ENCODE data around the gene FITM2. TPM values are rescaled to one million over a fixed set of nuclear protein-coding genes. Genes with fewer than 3 reads are reported as not detected.
"Not testable (repeated sequence)": the region's sequence is repeated elsewhere in the genome, so short reads cannot be mapped to it uniquely, and the experiment has no call there.

FITM2 gene
- total RNA-seq, 1 donor from 2014 or later = 3.1 TPM

GRCh38 chr20:44334306-44334705 lies 23.3 kb upstream of the FITM2 start:
- intact Hi-C loops (cut with micrococcal nuclease) = no loop called here

- intact Hi-C loops (cut with micrococcal nuclease) = no loop called here
These were observed 20.2 kb upstream of the FITM2 start for GRCh38 chr20:44331201-44331600.

- intact Hi-C loops (cut with micrococcal nuclease) = no loop called here
These were observed 17.4 kb upstream of the FITM2 start for GRCh38 chr20:44328428-44328827.

GRCh38 chr20:44327748-44328147 lies 16.7 kb upstream of the FITM2 start:
- intact Hi-C loops (cut with micrococcal nuclease) = not testable (repeated sequence)

GRCh38 chr20:44326391-44327159 lies 15.6 kb upstream of the FITM2 start:
- intact Hi-C loops (cut with micrococcal nuclease) = no loop called here

- intact Hi-C loops (cut with micrococcal nuclease) = no loop called here
These were observed 13.3 kb upstream of the FITM2 start for GRCh38 chr20:44324343-44324742.

GRCh38 chr20:44319839-44320422 lies 8.9 kb upstream of the FITM2 start:
- intact Hi-C loops (cut with micrococcal nuclease) = loop anchor here (10.0 kb wide), 1 partner anchor 415 kb away; no protein-coding TSS in a partner anchor

GRCh38 chr20:44314870-44315269 lies 3.9 kb upstream of the FITM2 start:
- intact Hi-C loops (cut with micrococcal nuclease) = loop anchor here (10.0 kb wide), 1 partner anchor 420 kb away; no protein-coding TSS in a partner anchor

GRCh38 chr20:44309763-44310663 lies 989 bp downstream of the FITM2 start:
- intact Hi-C loops (cut with micrococcal nuclease) = loop anchor here (2.0 to 10.0 kb wide), 4 partner anchors 79 to 853 kb away; partner anchors contain the start of genes SERINC3 and SRSF6

- intact Hi-C loops (cut with micrococcal nuclease) = no loop called here
These were observed 4.1 kb downstream of the FITM2 start for GRCh38 chr20:44306927-44307326.

GRCh38 chr20:44304383-44304782 lies 6.6 kb downstream of the FITM2 start:
- intact Hi-C loops (cut with micrococcal nuclease) = no loop called here

GRCh38 chr20:44302736-44303135 lies 8.3 kb downstream of the FITM2 start:
- intact Hi-C loops (cut with micrococcal nuclease) = no loop called here

- intact Hi-C loops (cut with micrococcal nuclease) = no loop called here
These were observed 8.9 kb downstream of the FITM2 start for GRCh38 chr20:44302026-44302669.

GRCh38 chr20:44301285-44301684 lies 9.7 kb downstream of the FITM2 start:
- intact Hi-C loops (cut with micrococcal nuclease) = no loop called here

- intact Hi-C loops (cut with micrococcal nuclease) = not testable (repeated sequence)
These were observed 11.9 kb downstream of the FITM2 start for GRCh38 chr20:44299011-44299535.

GRCh38 chr20:44297721-44298120 lies 13.3 kb downstream of the FITM2 start:
- intact Hi-C loops (cut with micrococcal nuclease) = no loop called here

- intact Hi-C loops (cut with micrococcal nuclease) = no loop called here
These were observed 15.0 kb downstream of the FITM2 start for GRCh38 chr20:44296011-44296410.

GRCh38 chr20:44291754-44292153 lies 19.2 kb downstream of the FITM2 start:
- intact Hi-C loops (cut with micrococcal nuclease) = no loop called here

GRCh38 chr20:44288252-44288651 lies 22.8 kb downstream of the FITM2 start:
- intact Hi-C loops (cut with micrococcal nuclease) = loop anchor here (1.0 kb wide), 1 partner anchor 73 kb away; no protein-coding TSS in a partner anchor

GRCh38 chr20:44287272-44288097 lies 23.5 kb downstream of the FITM2 start:
- intact Hi-C loops (cut with micrococcal nuclease) = loop anchor here (1.0 kb wide), 1 partner anchor 72 kb away; no protein-coding TSS in a partner anchor
